HG03378 (cell line): ENCODE measurements around the gene GTPBP10.

Experiments used
- ATAC-seq: cut with Tn5 transposase; IDR thresholded peaks from one replicate; pipeline ENCODE4 v1.9.1; 2021; ENCODE audit warnings: mild to moderate bottlenecking, moderate library complexity; ENCODE audit not compliant: unreplicated experiment

The GTPBP10 gene

GRCh38 chr7:90430614-90431460 lies 84.3 kb downstream of the GTPBP10 start:
- ATAC-seq, result no peak

- ATAC-seq, result no peak
Measured at GRCh38 chr7:90432752-90433151, 86.2 kb downstream of the GTPBP10 start.

GRCh38 chr7:90433221-90433620 lies 86.7 kb downstream of the GTPBP10 start:
- no peak for ATAC-seq
